ENCODE measurements around the gene MACF1. TPM values are rescaled to one million over a fixed set of nuclear protein-coding genes. Genes with fewer than 3 reads are reported as not detected.

The MACF1 gene
- total RNA-seq, 1 experiment from 2014 or later = 104 TPM

- Mint-ChIP-seq H3K36me3 (ENCODE audit: insufficient read depth, unreplicated experiment) (peaks cover 12% of the 10 kb centered on the region), H3K4me3 (ENCODE audit: unreplicated experiment) (no peak overlapping the region), H3K9me3 (ENCODE audit: unreplicated experiment) (no peaks in the 10 kb centered on the region), H3K4me1 (ENCODE audit: low read depth, unreplicated experiment) (no peaks in the 10 kb centered on the region), H3K27me3 (ENCODE audit: insufficient read depth, unreplicated experiment) (no peaks in the 10 kb centered on the region), H3K27ac (ENCODE audit: unreplicated experiment) (no peak overlapping the region)
- Histone ChIP-seq H3K4me1 (no peaks in the 10 kb centered on the region), H3K27me3 (replicated peaks; ENCODE audit: control insufficient read depth, insufficient read depth, low read length) (no peaks in the 10 kb centered on the region), H3K36me3 (ENCODE audit: control insufficient read depth, insufficient read depth, low read length) (no peaks in the 10 kb centered on the region), H3K9me3 (no peaks in the 10 kb centered on the region), H3K4me3 (ENCODE audit: low read depth, low read length) (no peak overlapping the region)
- DNase-seq = no peak
- ChIA-PET CTCF (interaction anchor here (1.2 kb wide), 1 partner anchor 69 kb away, joined by 4 read pairs; no protein-coding TSS in a partner anchor), POLR2A (no interaction called here)
- no peak for TF ChIP-seq CTCF (IDR thresholded peaks at IDR 0.05; ENCODE audit: insufficient read depth in 1 of 2, low read depth in 1 of 2, low read length in 1 of 2, severe bottlenecking in 1 of 2, unreplicated experiment in 1 of 2)
- intact Hi-C loops (cut with micrococcal nuclease; ENCODE audit: unreplicated experiment) = no loop called here
- BruUV-seq (replicated peaks) = no TSS peak
Measured at GRCh38 chr1:39261712-39262221, 57.3 kb downstream of the MACF1 start.

- Histone ChIP-seq H3K4me1 (no peaks in the 10 kb centered on the region; the same call in 1 of the 2 replicates), H3K36me3 (ENCODE audit: control insufficient read depth, insufficient read depth, low read length) (no peaks in the 10 kb centered on the region), H3K9me3 (no peaks in the 10 kb centered on the region), H3K27me3 (replicated peaks; ENCODE audit: control insufficient read depth, insufficient read depth, low read length) (no peaks in the 10 kb centered on the region), H3K4me3 (ENCODE audit: low read depth, low read length) (no peak overlapping the region)
- POLR2A ChIA-PET = no interaction called here
- H3K27ac Mint-ChIP-seq (ENCODE audit: unreplicated experiment) = no peak overlapping the region
- H3K36me3 Mint-ChIP-seq (ENCODE audit: insufficient read depth, unreplicated experiment) = peaks cover 12% of the 10 kb centered on the region
- CTCF ChIA-PET = interaction anchor here (0.6 to 1.2 kb wide), 3 partner anchors 49 to 277 kb away, joined by 3 to 4 read pairs (median 3); no protein-coding TSS in a partner anchor
- DNase-seq = no peak
- no peak for TF ChIP-seq CTCF (IDR thresholded peaks at IDR 0.05; ENCODE audit: insufficient read depth in 1 of 2, low read depth in 1 of 2, low read length in 1 of 2, severe bottlenecking in 1 of 2, unreplicated experiment in 1 of 2)
- peaks cover under 1% of the 10 kb centered on the region for H3K4me1 Mint-ChIP-seq (ENCODE audit: low read depth, unreplicated experiment)
- H3K27me3 Mint-ChIP-seq (ENCODE audit: insufficient read depth, unreplicated experiment) = no peaks in the 10 kb centered on the region
- BruUV-seq (replicated peaks) = no TSS peak
- no peak overlapping the region for H3K4me3 Mint-ChIP-seq (ENCODE audit: unreplicated experiment)
- no peaks in the 10 kb centered on the region for H3K9me3 Mint-ChIP-seq (ENCODE audit: unreplicated experiment)
- intact Hi-C loops (cut with micrococcal nuclease; ENCODE audit: unreplicated experiment) = no loop called here
Measured at GRCh38 chr1:39262802-39263201, 58.3 kb downstream of the MACF1 start.

GRCh38 chr1:39266269-39266668 is 61.8 kb downstream of the MACF1 start:
- TF ChIP-seq CTCF (IDR thresholded peaks at IDR 0.05; ENCODE audit: insufficient read depth in 1 of 2, low read depth in 1 of 2, low read length in 1 of 2, severe bottlenecking in 1 of 2, unreplicated experiment in 1 of 2) = peak in 1 of 2 experiments; percentile 9
- no peaks in the 10 kb centered on the region for H3K36me3 ChIP-seq (ENCODE audit: control insufficient read depth, insufficient read depth, low read length)
- Mint-ChIP-seq H3K27ac (ENCODE audit: unreplicated experiment) (no peak overlapping the region), H3K36me3 (ENCODE audit: insufficient read depth, unreplicated experiment) (peaks cover 14% of the 10 kb centered on the region), H3K4me3 (ENCODE audit: unreplicated experiment) (no peak overlapping the region), H3K27me3 (ENCODE audit: insufficient read depth, unreplicated experiment) (no peaks in the 10 kb centered on the region), H3K9me3 (ENCODE audit: unreplicated experiment) (no peaks in the 10 kb centered on the region), H3K4me1 (ENCODE audit: low read depth, unreplicated experiment) (peaks cover 33% of the 10 kb centered on the region)
- no peaks in the 10 kb centered on the region for H3K9me3 ChIP-seq
- H3K4me3 ChIP-seq (ENCODE audit: low read depth, low read length) = no peak overlapping the region
- POLR2A ChIA-PET = no interaction called here
- DNase-seq = peak in 1 of 2 experiments; percentile 12
- CTCF ChIA-PET = interaction anchor here (0.6 to 1.4 kb wide), 3 partner anchors 112 to 167 kb away, joined by 3 to 6 read pairs (median 3); no protein-coding TSS in a partner anchor
- peaks cover 35% of the 10 kb centered on the region for H3K4me1 ChIP-seq
- intact Hi-C loops (cut with micrococcal nuclease; ENCODE audit: unreplicated experiment) = loop anchor here (1.0 to 2.0 kb wide), 3 partner anchors 113 to 145 kb away; no protein-coding TSS in a partner anchor
- BruUV-seq (replicated peaks) = no TSS peak
- H3K27me3 ChIP-seq (replicated peaks; ENCODE audit: control insufficient read depth, insufficient read depth, low read length) = no peaks in the 10 kb centered on the region

Data from Caco-2 (cell line).